ENCODE data around the gene MMP24.

Gene MMP24

GRCh38 chr20:35226884-35227681 is 593 bp downstream of the MMP24 start:
- Histone ChIP-seq H2AFZ (ENCODE audit: low read depth, low read length) (no peak overlapping the region), H3K27me3 (ENCODE audit: low read depth, low read length) (peaks cover 37% of the 10 kb centered on the region), H3K4me2 (ENCODE audit: low read length) (no peak overlapping the region), H3K9me3 (ENCODE audit: insufficient read depth, low read length) (no peaks in the 10 kb centered on the region), H4K20me1 (ENCODE audit: insufficient read depth, low read length) (no peaks in the 10 kb centered on the region), H3K9ac (ENCODE audit: low read length) (no peak overlapping the region), H3K4me1 (ENCODE audit: low read length) (no peaks in the 10 kb centered on the region), H3K4me3 (ENCODE audit: low read length) (no peak overlapping the region), H3K27ac (ENCODE audit: low read length) (no peak overlapping the region), H3K79me2 (ENCODE audit: low read length) (no peaks in the 10 kb centered on the region), H3K36me3 (replicated peaks; ENCODE audit: low read depth, low read length) (no peaks in the 10 kb centered on the region)
- TF ChIP-seq CTCF (IDR thresholded peaks at IDR 0.05; ENCODE audit: low read depth, low read length) = no peak
- no peak for TF ChIP-seq EZH2phosphoT487 (IDR thresholded peaks at IDR 0.05; ENCODE audit: low read depth)

GRCh38 chr20:35232575-35232974 is 6.1 kb downstream of the MMP24 start:
- no peaks in the 10 kb centered on the region for H3K36me3 ChIP-seq (replicated peaks; ENCODE audit: low read depth, low read length)
- H3K4me3 ChIP-seq (ENCODE audit: low read length) = no peak overlapping the region
- no peak overlapping the region for H3K4me2 ChIP-seq (ENCODE audit: low read length)
- TF ChIP-seq CTCF (IDR thresholded peaks at IDR 0.05; ENCODE audit: low read depth, low read length) = no peak
- TF ChIP-seq EZH2phosphoT487 (IDR thresholded peaks at IDR 0.05; ENCODE audit: low read depth) = no peak
- no peaks in the 10 kb centered on the region for H3K4me1 ChIP-seq (ENCODE audit: low read length)
- H3K27me3 ChIP-seq (ENCODE audit: low read depth, low read length) = peaks cover 18% of the 10 kb centered on the region
- no peaks in the 10 kb centered on the region for H4K20me1 ChIP-seq (ENCODE audit: insufficient read depth, low read length)
- H2AFZ ChIP-seq (ENCODE audit: low read depth, low read length) = no peak overlapping the region
- H3K9me3 ChIP-seq (ENCODE audit: insufficient read depth, low read length) = no peaks in the 10 kb centered on the region
- no peaks in the 10 kb centered on the region for H3K79me2 ChIP-seq (ENCODE audit: low read length)
- no peak overlapping the region for H3K9ac ChIP-seq (ENCODE audit: low read length)
- no peak overlapping the region for H3K27ac ChIP-seq (ENCODE audit: low read length)

DNA sequence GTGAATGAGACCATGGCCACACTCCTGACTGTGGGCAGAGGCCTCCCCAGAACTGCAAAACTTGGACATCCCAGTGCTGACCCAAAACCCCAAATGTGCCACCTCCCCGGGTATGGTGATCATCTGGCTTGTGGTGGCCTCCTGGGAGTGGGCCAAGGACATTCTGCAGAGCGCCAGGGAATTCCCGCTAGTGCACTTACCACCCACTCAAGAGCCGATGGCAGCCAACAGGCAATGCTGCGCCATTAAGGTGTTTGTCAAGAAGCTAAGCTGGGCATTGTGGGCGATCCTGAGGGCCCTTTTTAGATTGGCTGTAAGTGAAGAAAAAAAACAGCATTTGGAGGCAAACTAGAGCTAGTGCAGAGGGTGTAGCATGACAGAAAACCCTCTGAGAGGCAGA is 9.4 kb downstream of the MMP24 start:
- no peak overlapping the region for H3K4me2 ChIP-seq (ENCODE audit: low read length)

DNA sequence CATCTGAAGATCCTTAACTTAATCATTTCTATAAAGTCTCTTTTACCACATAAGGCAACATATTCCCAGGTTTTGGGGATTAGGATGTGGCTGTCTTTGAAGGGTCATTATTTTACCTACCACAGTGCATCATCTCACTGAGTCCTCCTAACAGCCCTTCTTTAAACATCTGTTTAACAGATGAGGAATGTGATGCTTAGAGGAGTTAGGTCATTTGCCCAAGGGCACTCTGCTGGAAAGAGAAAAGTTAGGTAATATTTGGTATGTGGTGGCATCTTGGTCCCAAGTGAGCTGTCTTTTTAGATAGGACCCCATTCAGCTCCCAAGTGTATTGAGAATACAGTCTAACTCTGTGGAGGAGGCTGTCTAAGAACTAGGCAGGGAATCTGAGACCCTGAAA is 11.0 kb downstream of the MMP24 start:
- no peaks in the 10 kb centered on the region for H3K4me1 ChIP-seq (ENCODE audit: low read length)
- no peaks in the 10 kb centered on the region for H3K9me3 ChIP-seq (ENCODE audit: insufficient read depth, low read length)
- H3K27ac ChIP-seq (ENCODE audit: low read length) = no peak overlapping the region
- H3K4me3 ChIP-seq (ENCODE audit: low read length) = no peak overlapping the region
- no peak overlapping the region for H3K9ac ChIP-seq (ENCODE audit: low read length)
- H3K36me3 ChIP-seq (replicated peaks; ENCODE audit: low read depth, low read length) = no peaks in the 10 kb centered on the region
- no peaks in the 10 kb centered on the region for H4K20me1 ChIP-seq (ENCODE audit: insufficient read depth, low read length)
- peaks cover 31% of the 10 kb centered on the region for H3K27me3 ChIP-seq (ENCODE audit: low read depth, low read length)
- H2AFZ ChIP-seq (ENCODE audit: low read depth, low read length) = no peak overlapping the region
- TF ChIP-seq EZH2phosphoT487 (IDR thresholded peaks at IDR 0.05; ENCODE audit: low read depth) = no peak
- no peak for TF ChIP-seq CTCF (IDR thresholded peaks at IDR 0.05; ENCODE audit: low read depth, low read length)
- H3K79me2 ChIP-seq (ENCODE audit: low read length) = no peaks in the 10 kb centered on the region
- H3K4me2 ChIP-seq (ENCODE audit: low read length) = no peak overlapping the region

More for the DNA sequence above, 9.4 kb downstream of the MMP24 start:
- Histone ChIP-seq H4K20me1 (ENCODE audit: insufficient read depth, low read length) (no peaks in the 10 kb centered on the region), H3K79me2 (ENCODE audit: low read length) (no peaks in the 10 kb centered on the region), H3K4me3 (ENCODE audit: low read length) (no peak overlapping the region), H3K9me3 (ENCODE audit: insufficient read depth, low read length) (no peaks in the 10 kb centered on the region), H3K36me3 (replicated peaks; ENCODE audit: low read depth, low read length) (no peaks in the 10 kb centered on the region), H3K4me1 (ENCODE audit: low read length) (no peaks in the 10 kb centered on the region), H3K9ac (ENCODE audit: low read length) (no peak overlapping the region), H3K27ac (ENCODE audit: low read length) (no peak overlapping the region), H3K27me3 (ENCODE audit: low read depth, low read length) (peaks cover 25% of the 10 kb centered on the region), H2AFZ (ENCODE audit: low read depth, low read length) (no peak overlapping the region)
- TF ChIP-seq CTCF (IDR thresholded peaks at IDR 0.05; ENCODE audit: low read depth, low read length) (no peak), EZH2phosphoT487 (IDR thresholded peaks at IDR 0.05; ENCODE audit: low read depth) (no peak)
